GM18520 (cell line): ENCODE measurements around the gene CCNY.

Experiments used
- ATAC-seq: cut with Tn5 transposase; IDR thresholded peaks from one replicate; pipeline ENCODE4 v1.9.1; 2021; ENCODE audit not compliant: unreplicated experiment

CCNY gene

DNA sequence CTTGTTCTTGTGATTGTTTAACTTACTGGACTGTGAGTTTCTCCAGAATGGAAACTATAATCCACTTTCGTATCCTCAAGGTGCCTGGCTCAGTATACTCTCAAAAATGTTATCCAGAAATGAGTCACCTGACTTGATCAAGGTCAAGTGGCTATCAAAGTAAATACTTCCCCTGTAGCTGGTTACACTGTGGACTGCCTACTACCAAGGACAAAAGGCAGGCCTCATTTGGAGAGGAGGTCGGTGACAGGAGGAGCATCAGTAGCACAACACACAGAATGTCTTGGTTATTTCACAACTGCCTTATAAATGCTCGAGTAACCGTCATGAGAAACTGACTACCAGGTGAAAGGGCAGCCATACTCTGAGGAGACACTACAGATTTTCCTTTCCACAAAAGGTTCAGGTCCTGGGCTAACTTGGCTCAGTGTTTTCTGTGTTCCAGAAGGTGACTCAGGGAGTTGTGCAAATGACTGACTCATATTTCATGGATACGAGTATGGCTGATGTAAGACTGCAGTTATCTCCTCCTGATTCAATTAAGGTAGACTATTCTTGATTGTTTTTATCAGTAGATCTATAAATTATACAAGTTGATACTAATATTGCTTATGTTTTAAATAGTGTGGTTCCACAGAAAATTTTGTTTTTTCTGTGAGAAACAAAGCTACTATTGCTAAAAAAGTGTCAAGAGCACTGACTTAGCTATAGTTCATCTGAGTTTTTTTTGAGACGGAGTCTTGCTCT is 4.2 kb upstream of the CCNY start:
- no peak for ATAC-seq

DNA sequence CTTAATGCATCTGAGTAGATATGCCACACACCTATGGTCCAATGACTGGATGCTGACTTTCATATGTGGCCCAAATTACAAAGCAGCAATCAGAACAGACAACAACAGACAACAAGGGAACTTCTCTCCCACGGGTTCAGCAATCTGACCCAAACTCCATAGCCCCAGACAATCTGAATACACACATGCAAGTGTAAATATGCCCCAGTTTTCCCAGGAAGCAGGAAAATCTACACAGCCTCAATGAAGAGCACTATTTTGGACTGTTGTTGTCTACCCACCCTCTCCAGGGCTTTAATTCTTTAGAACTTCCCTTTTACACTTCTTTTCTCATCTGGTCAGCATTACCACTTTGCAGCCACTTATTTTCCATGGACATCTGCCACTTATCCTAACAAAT is 2.0 kb upstream of the CCNY start:
- ATAC-seq: no peak

DNA sequence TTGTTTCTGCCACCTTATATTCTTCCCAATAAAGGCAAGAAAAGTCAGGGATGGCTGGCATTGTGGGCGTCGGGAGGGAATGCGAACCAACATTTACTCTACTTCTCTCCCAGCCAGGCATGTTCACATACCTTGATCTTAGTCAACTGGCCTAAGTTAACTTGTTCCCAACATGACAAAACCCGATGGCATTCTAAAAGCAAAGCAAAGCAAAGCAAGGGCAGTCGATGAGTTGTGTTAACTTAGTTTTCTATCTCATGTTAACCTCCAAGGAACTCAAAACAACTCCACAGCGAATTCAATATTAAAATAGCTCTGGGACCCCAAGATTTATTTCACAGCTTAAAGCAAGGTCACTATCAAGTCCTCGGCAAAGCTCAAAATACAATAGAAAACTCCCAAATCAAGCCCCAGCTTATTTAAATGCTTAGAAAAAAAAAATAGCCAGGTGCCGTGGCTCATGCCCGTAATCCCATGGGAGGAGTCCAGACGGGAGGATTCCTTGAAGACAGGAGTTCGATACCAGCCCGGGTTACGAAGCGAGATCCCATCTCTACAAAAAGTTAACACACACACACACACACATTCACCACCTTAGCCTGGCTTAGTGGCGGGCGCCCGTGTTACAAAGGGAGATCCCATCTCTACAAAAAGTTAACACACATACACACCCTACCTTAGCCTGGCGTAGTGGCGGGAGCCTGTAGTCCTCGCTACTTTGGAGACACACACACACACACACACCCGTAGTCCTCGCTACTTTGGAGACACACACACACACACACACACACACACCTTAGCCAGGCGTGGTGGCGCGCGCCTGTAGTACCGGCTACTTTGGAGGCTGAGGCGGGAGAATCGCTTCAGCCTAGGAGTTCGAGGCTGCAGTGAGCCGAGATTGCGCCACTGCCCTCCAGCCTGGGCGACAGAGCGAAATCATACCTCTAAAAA is 901 bp upstream of the CCNY start:
- no peak for ATAC-seq

DNA sequence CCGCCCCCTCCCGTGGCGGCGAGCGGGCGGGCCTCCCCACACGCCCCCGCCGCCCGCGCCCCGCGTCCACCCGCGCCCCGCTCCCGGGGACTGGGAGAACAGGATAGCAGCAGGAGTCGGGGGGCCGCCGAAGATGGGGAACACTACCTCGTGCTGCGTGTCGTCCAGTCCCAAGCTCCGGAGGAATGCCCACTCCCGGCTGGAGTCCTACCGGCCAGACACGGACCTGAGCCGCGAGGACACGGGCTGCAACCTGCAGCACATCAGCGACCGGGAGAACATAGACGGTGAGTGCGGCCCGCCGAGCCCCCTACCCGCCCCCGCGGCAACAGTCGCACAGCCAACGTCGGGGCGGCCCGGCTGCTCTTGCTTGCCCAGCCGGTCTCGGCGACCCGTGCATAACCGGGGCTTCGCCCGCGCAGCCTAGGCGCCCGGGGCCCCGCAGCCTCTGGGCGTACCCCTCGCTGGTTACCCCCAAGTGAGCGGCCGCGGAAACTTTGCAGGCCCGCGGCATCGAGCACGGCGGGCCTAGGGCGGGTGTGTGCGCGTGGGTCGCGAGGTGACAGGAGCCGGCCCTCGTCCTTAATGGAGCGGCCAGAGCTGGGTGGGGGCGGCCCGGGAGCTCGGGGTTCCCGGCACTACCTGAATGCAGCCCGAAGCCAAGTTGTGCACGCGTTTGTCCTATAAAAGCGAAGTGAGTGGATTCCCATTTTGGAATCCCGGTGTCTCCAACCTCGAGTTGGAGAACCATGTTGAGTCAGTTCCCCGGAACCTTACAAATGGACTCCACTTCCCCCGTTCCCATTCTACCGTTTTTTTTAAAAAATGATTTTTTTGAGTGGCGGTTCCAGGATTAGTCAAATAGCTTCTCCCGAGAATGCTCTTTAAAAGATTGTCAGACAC is 863 bp downstream of the CCNY start:
- ATAC-seq: no peak

DNA sequence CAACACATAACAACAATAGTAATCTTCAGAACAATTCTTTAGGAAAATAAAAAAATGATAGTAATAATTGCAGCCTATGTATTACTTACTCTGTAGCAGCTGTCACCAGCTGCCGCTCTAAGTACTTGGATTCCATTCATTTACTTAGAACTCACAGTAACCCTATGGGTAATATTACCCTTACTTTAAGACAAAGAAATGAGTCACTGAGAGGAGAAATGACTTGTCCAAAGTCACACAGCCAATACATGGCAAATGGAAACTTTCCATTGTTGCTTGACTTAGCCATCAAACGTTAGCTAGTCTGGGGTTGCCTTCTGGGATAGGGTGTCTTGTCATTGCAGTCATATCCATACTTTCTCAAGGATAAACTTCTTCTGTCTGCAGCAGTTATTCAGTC is 3.6 kb downstream of the CCNY start:
- peak; percentile 52 for ATAC-seq

DNA sequence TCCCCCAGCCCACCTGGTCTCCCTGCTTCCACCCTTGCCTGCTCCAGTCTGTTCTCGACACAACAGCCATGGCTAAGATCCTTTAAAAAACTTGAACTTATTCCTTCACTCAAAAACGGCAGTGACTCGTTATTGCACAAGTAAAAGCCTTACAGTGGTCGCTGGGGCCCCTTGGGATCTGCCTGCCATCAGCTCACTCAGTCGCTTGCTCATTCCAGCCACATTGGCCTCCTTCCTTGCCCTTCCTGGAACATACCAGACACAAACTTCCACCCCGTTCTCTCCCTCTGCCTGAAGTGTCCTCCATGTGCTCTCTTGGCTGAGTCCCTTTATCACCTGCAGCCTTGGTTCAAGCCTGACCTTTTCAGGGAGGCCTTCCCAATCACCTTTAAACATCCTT is 4.7 kb downstream of the CCNY start:
- no peak for ATAC-seq

DNA sequence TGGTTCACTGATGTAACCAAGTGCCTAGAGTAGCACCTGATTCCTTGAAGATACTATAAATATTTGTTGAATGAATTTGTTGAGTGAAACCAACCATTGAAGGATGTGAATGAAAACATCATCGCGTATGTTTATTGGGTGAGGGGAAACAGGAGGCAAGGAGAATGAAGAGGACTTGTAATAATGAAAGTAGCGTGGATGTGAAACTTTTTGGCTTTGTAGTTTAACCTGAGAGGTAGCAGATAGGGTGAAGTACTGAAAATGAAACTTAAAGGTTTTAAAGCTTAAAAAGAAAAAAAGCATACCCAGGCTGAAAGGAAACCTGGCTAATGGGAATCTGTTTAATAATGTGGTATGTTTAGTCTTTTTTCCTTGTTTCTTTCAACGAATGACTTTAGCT is 5.2 kb downstream of the CCNY start:
- peak; percentile 64 for ATAC-seq

DNA sequence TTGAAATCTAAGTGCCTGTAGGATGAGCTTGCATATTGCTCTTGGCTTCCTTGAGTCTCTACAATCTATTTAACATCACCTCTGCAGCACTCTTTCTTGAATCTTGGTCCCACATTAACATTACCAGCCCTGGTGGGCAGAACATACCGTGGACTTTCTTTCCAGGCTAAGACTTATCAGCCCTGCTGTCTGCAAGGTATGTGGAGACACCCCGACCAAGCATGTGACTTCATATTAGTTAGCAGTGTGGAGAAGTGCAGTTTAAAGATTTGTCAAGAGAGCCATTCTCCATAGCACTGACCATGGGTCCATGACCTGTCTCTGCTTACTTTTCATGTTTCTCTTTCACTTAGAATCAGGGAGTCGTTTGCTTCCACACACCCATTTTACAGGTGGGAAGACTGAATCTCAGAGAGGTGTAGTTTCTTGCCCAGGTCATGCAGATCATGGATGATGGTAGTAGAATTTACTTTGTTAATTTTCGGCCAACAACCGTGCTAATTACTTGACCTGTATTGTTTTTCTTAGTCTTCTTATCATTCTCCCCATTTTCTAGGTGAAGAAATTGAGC is 6.0 kb downstream of the CCNY start:
- no peak for ATAC-seq

DNA sequence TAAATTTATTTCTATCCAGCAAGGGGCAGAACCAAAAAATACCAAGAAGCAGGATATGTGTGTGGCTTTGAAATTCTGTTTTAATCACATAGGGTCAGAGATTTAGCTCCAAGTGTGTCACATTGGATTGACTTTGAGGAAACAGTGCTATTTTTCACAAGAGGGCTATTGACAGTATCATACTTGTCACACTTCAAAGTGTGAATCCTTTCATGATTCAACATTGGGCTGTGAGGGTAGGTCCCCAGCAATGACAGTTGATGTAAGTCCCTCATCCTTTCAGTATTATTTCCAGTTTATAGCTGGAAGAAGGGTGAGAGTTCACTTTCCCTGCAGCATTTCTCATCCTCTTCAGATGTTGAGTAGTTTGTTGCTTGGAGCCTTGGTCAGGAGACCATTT is 7.4 kb downstream of the CCNY start:
- no peak for ATAC-seq

DNA sequence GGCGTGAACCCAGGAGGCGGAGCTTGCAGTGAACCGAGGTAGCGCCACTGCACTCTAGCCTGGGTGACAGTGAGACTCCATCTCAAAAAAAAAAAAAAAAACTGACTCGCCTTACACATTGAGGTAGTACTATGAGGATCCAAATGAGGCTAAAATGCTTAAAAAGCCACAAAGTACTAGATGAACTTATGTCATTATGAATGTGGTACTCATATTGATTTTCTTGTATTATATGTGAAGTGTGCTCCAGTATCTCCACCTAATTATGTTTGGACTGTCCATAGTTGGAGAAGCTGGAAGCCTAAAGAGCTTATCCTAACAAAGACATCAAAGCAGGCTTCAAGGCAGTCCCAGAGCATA is 9.1 kb downstream of the CCNY start:
- no peak for ATAC-seq

DNA sequence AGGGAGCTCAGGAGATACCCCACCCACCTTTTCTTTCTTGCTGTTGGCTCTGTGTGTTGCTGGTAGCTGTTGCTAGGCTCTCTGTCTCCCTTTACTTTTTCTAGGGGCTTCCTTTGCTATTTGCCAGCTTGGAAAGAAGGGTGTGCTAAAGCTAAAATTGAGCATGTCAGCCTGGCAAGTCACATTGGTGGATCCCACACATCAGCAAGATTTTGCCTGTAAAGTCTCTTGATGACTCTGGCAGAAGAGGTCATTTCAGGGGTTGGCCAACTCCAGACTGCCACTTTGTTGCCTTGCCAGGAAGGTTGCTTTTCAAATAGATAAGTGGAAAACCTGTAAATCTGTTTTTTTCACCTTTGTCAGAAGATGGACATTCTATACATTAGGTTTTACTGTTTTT is 9.9 kb downstream of the CCNY start:
- ATAC-seq: no peak

DNA sequence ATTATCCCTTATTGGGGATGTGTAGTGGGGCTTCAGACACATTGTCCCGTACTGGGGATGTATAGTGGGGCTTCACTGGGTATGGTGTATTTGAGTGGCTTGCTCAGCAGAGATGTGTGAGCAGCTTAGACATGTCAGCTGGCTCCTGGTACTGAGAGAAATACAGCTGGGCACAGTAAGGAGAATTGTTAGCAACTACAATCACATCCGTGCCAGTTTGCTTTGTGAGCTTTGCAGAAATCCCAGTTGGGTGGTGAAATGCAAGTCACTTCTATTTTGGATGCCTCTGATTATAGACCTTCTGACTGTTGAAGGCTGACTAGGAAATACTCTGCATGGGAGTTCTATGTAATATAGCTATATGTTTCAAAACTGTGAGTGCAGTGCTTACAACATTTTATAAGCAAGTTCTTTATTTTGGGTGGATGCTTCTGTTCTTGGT is 10.8 kb downstream of the CCNY start:
- ATAC-seq: no peak

DNA sequence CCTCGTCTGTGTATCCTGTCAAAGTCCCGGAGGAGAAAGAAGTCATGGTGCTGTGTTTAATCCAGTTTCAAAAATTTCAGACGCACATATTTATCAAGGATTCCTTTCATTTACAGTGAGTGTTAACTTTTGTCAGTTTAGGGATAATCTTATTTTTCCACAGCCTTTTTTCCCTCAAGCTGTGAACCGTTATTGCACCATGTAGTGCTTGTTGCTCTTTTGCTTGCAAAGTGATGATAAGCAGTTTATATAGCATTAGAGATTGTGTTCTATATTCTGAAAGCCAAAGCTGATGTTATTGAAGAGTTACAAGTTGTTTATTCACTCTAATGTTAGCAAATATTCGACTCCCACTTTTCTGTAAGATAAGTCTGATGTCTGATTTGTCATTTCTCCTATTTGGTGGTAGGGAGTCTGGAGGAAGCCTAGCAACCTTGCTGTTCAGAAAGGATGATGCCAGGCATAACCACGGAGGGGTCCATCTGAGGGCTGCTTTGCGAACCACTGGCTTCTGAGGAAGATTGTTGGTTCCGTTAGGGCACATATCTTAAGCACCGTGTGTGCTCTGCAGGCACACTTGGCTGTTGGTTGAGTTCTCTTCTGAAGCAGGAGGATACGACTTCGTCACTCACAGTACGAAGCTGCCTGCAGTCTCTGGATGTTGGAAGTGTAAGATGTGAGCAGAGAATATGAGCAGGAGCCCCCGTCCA is 11.7 kb downstream of the CCNY start:
- ATAC-seq: no peak

DNA sequence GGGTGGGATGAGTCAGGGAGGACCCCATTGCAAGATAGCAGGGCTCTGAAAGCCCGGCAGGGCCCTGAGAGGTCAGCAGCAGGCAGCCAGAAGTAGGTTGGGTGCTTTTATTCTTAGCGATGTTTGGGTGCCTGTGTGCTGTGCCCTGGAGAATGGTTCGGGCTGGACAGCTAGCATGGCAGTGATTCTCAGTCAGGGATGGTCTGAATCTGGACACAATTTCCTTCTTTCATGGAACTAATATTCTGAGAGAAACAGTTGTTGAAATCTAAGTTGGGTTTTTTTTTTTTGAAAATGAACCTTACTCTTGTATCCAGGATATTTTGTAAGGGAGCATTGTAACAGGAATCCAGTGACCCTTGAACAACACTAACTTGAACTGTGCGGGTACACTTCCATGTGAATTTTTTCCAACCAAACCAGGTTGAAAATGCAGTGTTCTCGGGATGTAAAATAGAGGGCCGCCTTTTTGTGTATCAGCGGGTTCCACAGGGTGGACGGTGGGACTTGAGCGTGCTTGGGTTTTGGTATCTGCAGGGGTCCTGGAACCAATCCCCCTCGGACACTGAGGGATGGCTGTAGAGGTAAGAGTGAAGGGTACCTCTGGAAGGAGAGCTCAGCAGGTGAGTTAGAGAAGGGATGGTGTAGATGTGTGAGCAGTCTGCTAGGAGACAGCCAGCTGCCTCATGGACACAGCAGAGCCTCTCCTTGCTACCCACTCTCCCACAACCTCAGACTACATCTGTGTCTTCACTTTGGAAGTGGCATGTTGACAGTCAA is 12.5 kb downstream of the CCNY start:
- no peak for ATAC-seq

DNA sequence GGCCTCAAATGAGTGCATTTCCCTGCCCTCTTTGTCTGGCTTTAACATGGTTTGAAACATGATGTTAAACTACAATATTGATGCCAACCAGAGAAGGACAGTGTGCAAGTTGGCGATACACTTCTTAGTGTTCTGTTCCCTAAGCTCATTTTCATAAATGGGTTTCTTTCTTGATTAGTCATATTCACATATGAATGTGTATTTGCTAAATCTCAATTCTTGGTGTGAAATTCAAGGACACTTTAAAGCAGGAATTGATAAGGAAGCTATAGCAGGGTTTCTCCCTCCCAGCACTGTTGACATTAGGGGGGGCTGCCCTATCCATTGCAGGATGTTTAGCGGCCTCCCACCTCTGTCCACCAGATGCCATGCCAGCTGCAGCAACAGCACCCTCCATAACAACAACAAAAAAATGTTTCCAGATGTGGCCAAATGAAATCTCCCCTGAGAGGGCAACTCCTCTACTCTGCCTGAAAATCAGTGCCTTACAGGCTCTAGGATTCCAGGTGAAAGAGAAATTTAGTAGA is 13.1 kb downstream of the CCNY start:
- no peak for ATAC-seq

DNA sequence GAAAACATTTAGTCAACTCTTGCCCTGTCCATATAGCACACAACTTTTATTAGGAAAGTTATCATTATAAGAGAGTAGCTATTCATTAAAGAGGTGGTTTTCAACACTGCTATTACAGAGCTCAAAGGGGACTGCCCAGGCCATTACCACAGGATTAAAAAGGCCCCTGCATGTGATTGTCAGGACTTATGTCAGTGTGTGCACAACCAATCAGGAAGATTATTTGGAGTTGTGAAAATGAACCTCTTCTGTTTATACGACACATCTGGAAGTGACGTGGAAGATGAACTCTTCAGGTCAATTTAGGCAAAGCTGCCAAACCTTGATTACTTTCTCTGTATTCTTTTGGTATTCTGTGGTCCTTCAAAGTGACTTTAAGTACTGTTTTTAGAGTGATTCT is 14.7 kb downstream of the CCNY start:
- ATAC-seq: no peak

DNA sequence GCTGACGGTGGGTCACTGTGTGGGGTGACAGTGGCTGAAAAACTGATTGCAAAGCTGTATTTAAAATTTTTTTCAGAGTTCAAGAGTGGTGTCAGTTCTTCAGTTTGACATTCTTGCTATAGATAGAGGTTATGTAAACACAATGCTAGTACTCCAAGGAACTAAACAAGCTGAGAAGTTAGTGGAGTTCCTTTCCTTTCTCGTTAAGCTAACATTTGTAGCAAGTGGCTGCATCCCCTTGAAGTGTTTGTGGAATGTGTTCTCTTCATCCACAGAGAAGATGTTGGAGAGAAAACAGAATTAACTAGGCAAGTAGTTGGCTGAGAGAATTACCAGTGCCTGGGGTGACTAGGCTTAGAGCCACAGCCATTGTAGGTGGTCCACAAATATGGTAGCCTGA is 15.8 kb downstream of the CCNY start:
- no peak for ATAC-seq

DNA sequence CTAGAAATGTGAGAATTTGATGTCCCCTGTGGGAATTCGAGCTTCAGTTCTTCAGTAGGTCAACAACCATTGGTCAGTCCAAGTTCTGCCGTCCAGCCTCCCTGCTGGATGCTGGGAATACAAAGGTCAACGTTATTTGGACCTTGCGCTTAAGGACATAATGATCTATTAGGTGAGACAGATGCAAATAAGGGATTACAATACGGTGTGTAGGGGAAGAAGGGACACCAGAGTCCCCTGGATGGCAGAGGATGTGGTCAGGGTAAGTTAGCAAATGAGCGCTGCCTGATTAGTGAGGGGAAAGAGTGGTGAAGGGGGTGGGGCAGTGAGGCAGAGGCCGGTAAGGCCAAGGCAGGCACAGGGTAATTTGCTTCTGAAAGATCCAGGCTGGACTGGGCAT is 16.2 kb downstream of the CCNY start:
- ATAC-seq: no peak

DNA sequence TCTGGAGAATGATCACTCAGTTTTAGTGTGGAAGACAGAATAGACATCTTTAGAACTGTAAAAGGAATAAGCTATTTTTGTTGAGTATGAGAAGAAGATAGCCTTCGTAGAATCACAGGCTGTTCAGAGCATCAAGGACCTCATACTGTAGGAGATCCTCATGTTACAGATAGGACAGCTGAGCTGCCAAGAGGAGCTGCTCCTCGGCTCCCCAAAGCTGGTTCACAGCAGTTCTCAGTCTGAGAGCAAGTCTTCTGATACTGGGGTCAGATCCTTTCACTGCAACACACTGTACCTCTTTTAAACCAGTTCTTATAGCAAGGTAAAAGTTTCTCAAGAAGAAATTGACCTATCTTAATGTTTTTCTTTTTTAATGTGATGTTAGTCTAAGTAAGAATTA is 17.1 kb downstream of the CCNY start:
- no peak for ATAC-seq
